ENCODE data around the gene TBRG4.

TBRG4 gene

GRCh38 chr7:45050198-45050597 is 61.3 kb downstream of the TBRG4 start:
- no peak for DNase-seq
